Glomerular visceral epithelial cell (primary cell): ENCODE results near the gene KIR2DL3.

Source experiments
- DNase-seq: peaks from one replicate; pipeline ENCODE4 v3.0.0-alpha.2; 2016; ENCODE audit errors: extremely low spot score

Gene KIR2DL3

GRCh38 chr19:54792814-54793213, 54.5 kb downstream of the KIR2DL3 start:
- DNase-seq = no peak

GRCh38 chr19:54795758-54796157, 57.4 kb downstream of the KIR2DL3 start:
- DNase-seq = no peak
